GM11168 (cell line): ENCODE results near the gene FBXW10B.
"Not testable (repeated sequence)": the region's sequence is repeated elsewhere in the genome, so short reads cannot be mapped to it uniquely, and the experiment has no call there.

Experiments used
- in situ Hi-C: fragments of 300-500 bp; cut with MboI; formaldehyde crosslinking; loops from one replicate; pipeline ENCODE4 v1.12.0; 2022; ENCODE audit warnings: low sequenced_read_pairs; ENCODE audit not compliant: unreplicated experiment

Gene FBXW10B

GRCh38 chr17:15642014-15642413 is 22.5 kb upstream of the FBXW10B start:
- in situ Hi-C loops, result not testable (repeated sequence)

- in situ Hi-C loops, result not testable (repeated sequence)
Measured at GRCh38 chr17:15630930-15631453, 11.5 kb upstream of the FBXW10B start.

GRCh38 chr17:15629991-15630390 is 10.5 kb upstream of the FBXW10B start:
- in situ Hi-C loops, result not testable (repeated sequence)

- in situ Hi-C loops, result not testable (repeated sequence)
Measured at GRCh38 chr17:15623661-15624209, 4.2 kb upstream of the FBXW10B start.

- in situ Hi-C loops, result not testable (repeated sequence)
Measured at GRCh38 chr17:15623255-15623654, 3.8 kb upstream of the FBXW10B start.

GRCh38 chr17:15622124-15622523 is 2.6 kb upstream of the FBXW10B start:
- in situ Hi-C loops, result not testable (repeated sequence)

- in situ Hi-C loops, result not testable (repeated sequence)
Measured at GRCh38 chr17:15616828-15617227, 2.7 kb downstream of the FBXW10B start.

- in situ Hi-C loops, result not testable (repeated sequence)
Measured at GRCh38 chr17:15615850-15616249, 3.7 kb downstream of the FBXW10B start.

- in situ Hi-C loops, result not testable (repeated sequence)
Measured at GRCh38 chr17:15613111-15613510, 6.4 kb downstream of the FBXW10B start.

- in situ Hi-C loops, result not testable (repeated sequence)
Measured at GRCh38 chr17:15592960-15593359, 26.5 kb downstream of the FBXW10B start.

GRCh38 chr17:15591986-15592385 is 27.5 kb downstream of the FBXW10B start:
- in situ Hi-C loops, result not testable (repeated sequence)

- in situ Hi-C loops, result not testable (repeated sequence)
Measured at GRCh38 chr17:15590844-15591243, 28.7 kb downstream of the FBXW10B start.

GRCh38 chr17:15589544-15590536 is 29.7 kb downstream of the FBXW10B start:
- in situ Hi-C loops, result not testable (repeated sequence)

GRCh38 chr17:15588017-15588416 is 31.5 kb downstream of the FBXW10B start:
- in situ Hi-C loops, result not testable (repeated sequence)

- in situ Hi-C loops, result loop anchor here (5.0 kb wide), 1 partner anchor 1401 kb away; no protein-coding TSS in a partner anchor
Measured at GRCh38 chr17:15583313-15583712, 36.2 kb downstream of the FBXW10B start.

GRCh38 chr17:15581462-15581861 is 38.0 kb downstream of the FBXW10B start:
- in situ Hi-C loops, result loop anchor here (5.0 kb wide), 1 partner anchor 1399 kb away; no protein-coding TSS in a partner anchor

GRCh38 chr17:15576848-15577247 is 42.7 kb downstream of the FBXW10B start:
- in situ Hi-C loops, result not testable (repeated sequence)

- in situ Hi-C loops, result not testable (repeated sequence)
Measured at GRCh38 chr17:15574660-15575059, 44.8 kb downstream of the FBXW10B start.

- in situ Hi-C loops, result not testable (repeated sequence)
Measured at GRCh38 chr17:15573870-15574269, 45.6 kb downstream of the FBXW10B start.
